Thyroid gland (tissue), 4 donors: ENCODE data around the gene NDUFA11. TPM values are rescaled to one million over a fixed set of nuclear protein-coding genes. Genes with fewer than 3 reads are reported as not detected.

Experiments
- DNase-seq, 2 donors: peaks; one replicate each; pipeline ENCODE4 v3.0.0-alpha.2; 2019
- H3K27ac ChIP-seq, 3 donors: fragments of 200-600 bp; sonication (generic); 1 replicate in 2 of 3; 2 replicates in 1 of 3; pipeline ENCODE4 v1.5.1; 2016 to 2019; ENCODE audit warnings: mild to moderate bottlenecking in 1 of 3, moderate library complexity in 1 of 3
- H3K27me3 ChIP-seq: fragments of 200-600 bp; sonication (generic); one replicate; pipeline ENCODE4 v1.5.1; 2019
- H3K36me3 ChIP-seq, 2 donors: fragments of 200-600 bp; sonication (generic); one replicate each; pipeline ENCODE4 v1.5.1; 2016 to 2019
- H3K4me1 ChIP-seq, 2 donors: fragments of 200-600 bp; sonication (generic); one replicate each; pipeline ENCODE4 v1.5.1; 2017 to 2019
- H3K4me3 ChIP-seq, 3 donors: fragments of 200-600 bp; sonication (generic); replicated peaks in 1 of 3; 1 replicate in 2 of 3; 2 replicates in 1 of 3; pipeline ENCODE4 v1.5.1; 2016; ENCODE audit warnings: mild to moderate bottlenecking in 1 of 3
- H3K9me3 ChIP-seq: fragments of 200-600 bp; sonication (generic); one replicate; pipeline ENCODE4 v1.5.1; 2017
- CTCF ChIP-seq, 6 experiments: fragments of 200-600 bp in 3 of 6; fragments of 450-650 bp in 3 of 6; sonication (generic) in 3 of 6; IDR thresholded peaks; one replicate each; pipeline ENCODE4 v1.5.1; 2016 to 2019; ENCODE audit warnings: antibody characterized with exemption in 6 of 6, mild to moderate bottlenecking in 2 of 6, inconsistent platforms in 1 of 6, moderate library complexity in 1 of 6
- POLR2A ChIP-seq, 2 donors: fragments of 450-650 bp; IDR thresholded peaks; one replicate each; pipeline ENCODE4 v1.6.1; 2017; ENCODE audit warnings: antibody characterized with exemption in 2 of 2, mild to moderate bottlenecking in 2 of 2, moderate library complexity in 1 of 2
- WGBS, 2 donors: methylation state at CpG; one replicate each; pipeline ENCODE4 v1.1.5; 2017; 5-methylcytosine and 5-hydroxymethylcytosine counted together
- intact Hi-C: fragments of 100-400 bp; cut with DNase I; formaldehyde crosslinking; loops from one replicate; pipeline ENCODE4 v1.15.1; 2023
- total RNA-seq, 4 donors: library from RNA; depleted of rRNA; stranded (reverse); fragments of >200 nt; gene quantifications; one replicate each; pipeline ENCODE4 v1.2.3, GENCODE V29; 2016

NDUFA11 gene
- total RNA-seq, 4 donors from 2014 or later = 115 to 325 (median 195) TPM

GRCh38 chr19:5927441-5927821 is 23.8 kb upstream of the NDUFA11 start:
- DNase-seq = no peak
- no peaks in the 10 kb centered on the region for H3K27me3 ChIP-seq
- 85 to 93% methylated on average over 8 of the region's 8 CpGs for WGBS, 2 donors
- peaks cover 4 to 15% of the 10 kb centered on the region in 2 donors for H3K4me1 ChIP-seq
- H3K36me3 ChIP-seq = peaks cover 80 to 81% of the 10 kb centered on the region in 2 donors
- intact Hi-C loops = no loop called here
- H3K9me3 ChIP-seq = no peaks in the 10 kb centered on the region
- peak overlapping the region in 2 of 3 donors; percentile 45 to 65 for H3K27ac ChIP-seq
- H3K4me3 ChIP-seq = no peak overlapping the region
- TF ChIP-seq POLR2A (IDR thresholded peaks at IDR 0.05) (no peak), CTCF (IDR thresholded peaks at IDR 0.05) (no peak)

- peak overlapping the region in 2 of 3 donors; percentile 45 to 65 for H3K27ac ChIP-seq
- no peaks in the 10 kb centered on the region for H3K27me3 ChIP-seq
- peaks cover 75 to 78% of the 10 kb centered on the region in 2 donors for H3K36me3 ChIP-seq
- WGBS, 2 donors = 56 to 71% methylated on average over 14 of the region's 14 CpGs
- no peak overlapping the region for H3K4me3 ChIP-seq
- H3K9me3 ChIP-seq = no peaks in the 10 kb centered on the region
- DNase-seq = peak in 1 of 2 donors; percentile 26
- peaks cover 4 to 15% of the 10 kb centered on the region in 2 donors for H3K4me1 ChIP-seq
- intact Hi-C loops = no loop called here
- TF ChIP-seq CTCF (IDR thresholded peaks at IDR 0.05) = no peak
- no peak for TF ChIP-seq POLR2A (IDR thresholded peaks at IDR 0.05)
Observed at GRCh38 chr19:5926641-5927440, 23.3 kb upstream of the NDUFA11 start.

GRCh38 chr19:5925830-5926427 is 22.3 kb upstream of the NDUFA11 start:
- H3K4me3 ChIP-seq = no peak overlapping the region
- peak overlapping the region in 2 of 3 donors; percentile 45 to 65 for H3K27ac ChIP-seq
- DNase-seq = no peak
- intact Hi-C loops = no loop called here
- no peaks in the 10 kb centered on the region for H3K9me3 ChIP-seq
- H3K36me3 ChIP-seq = peaks cover 69 to 74% of the 10 kb centered on the region in 2 donors
- no peak for TF ChIP-seq POLR2A (IDR thresholded peaks at IDR 0.05)
- no peak for TF ChIP-seq CTCF (IDR thresholded peaks at IDR 0.05)
- no peaks in the 10 kb centered on the region for H3K27me3 ChIP-seq
- peaks cover 4 to 15% of the 10 kb centered on the region in 2 donors for H3K4me1 ChIP-seq
- WGBS, 2 donors = 92 to 95% methylated on average over 14 to 18 of the region's 18 CpGs

GRCh38 chr19:5923356-5923755 is 19.8 kb upstream of the NDUFA11 start:
- Histone ChIP-seq H3K36me3 (peaks cover 53 to 81% of the 10 kb centered on the region in 2 donors), H3K4me1 (peaks cover 4 to 15% of the 10 kb centered on the region in 2 donors), H3K27me3 (no peaks in the 10 kb centered on the region), H3K9me3 (no peaks in the 10 kb centered on the region), H3K4me3 (no peak overlapping the region), H3K27ac (no peak overlapping the region)
- intact Hi-C loops = no loop called here
- no peak for DNase-seq
- 91% methylated on average over 16 of the region's 16 CpGs; no CpG with 5 or more reads in 1 of the 2 donors for WGBS, 2 donors
- TF ChIP-seq CTCF (IDR thresholded peaks at IDR 0.05) (no peak), POLR2A (IDR thresholded peaks at IDR 0.05) (no peak)

- no peak for DNase-seq
- Histone ChIP-seq H3K36me3 (peaks cover 58 to 79% of the 10 kb centered on the region in 2 donors), H3K27ac (no peak overlapping the region), H3K27me3 (no peaks in the 10 kb centered on the region), H3K4me1 (peaks cover 4 to 12% of the 10 kb centered on the region in 2 donors), H3K4me3 (no peak overlapping the region), H3K9me3 (no peaks in the 10 kb centered on the region)
- intact Hi-C loops = no loop called here
- WGBS, 2 donors = 92 to 93% methylated on average over 12 of the region's 12 CpGs
- TF ChIP-seq CTCF (IDR thresholded peaks at IDR 0.05) (no peak), POLR2A (IDR thresholded peaks at IDR 0.05) (no peak)
Observed at GRCh38 chr19:5922161-5922545, 18.6 kb upstream of the NDUFA11 start.
